GM18907 (cell line): ENCODE data around the gene MTCL1.

Source experiments
- ATAC-seq: cut with Tn5 transposase; IDR thresholded peaks from one replicate; pipeline ENCODE4 v1.9.1; 2021; ENCODE audit warnings: mild to moderate bottlenecking, moderate library complexity; ENCODE audit not compliant: unreplicated experiment

Gene MTCL1

DNA sequence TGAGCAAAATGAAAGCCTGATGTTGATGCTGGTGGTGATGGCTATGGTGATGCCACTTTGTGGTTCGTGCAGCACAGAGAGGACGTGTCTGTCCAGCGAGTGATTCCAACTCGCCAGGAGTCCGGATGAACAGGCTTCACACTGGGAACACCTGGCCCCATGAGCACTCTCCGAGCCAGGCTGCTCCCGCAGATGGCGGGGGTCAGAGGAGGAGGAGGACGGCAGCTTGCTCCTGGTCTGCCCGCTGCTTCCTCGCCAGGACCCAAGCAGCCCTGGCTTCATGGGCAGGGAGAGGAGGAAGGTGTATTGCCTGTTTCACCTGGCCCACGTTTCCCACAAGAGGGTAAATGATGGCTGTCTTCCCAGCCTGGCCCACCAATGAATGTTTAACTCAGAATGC, 121.6 kb downstream of the MTCL1 start:
- ATAC-seq: no peak

DNA sequence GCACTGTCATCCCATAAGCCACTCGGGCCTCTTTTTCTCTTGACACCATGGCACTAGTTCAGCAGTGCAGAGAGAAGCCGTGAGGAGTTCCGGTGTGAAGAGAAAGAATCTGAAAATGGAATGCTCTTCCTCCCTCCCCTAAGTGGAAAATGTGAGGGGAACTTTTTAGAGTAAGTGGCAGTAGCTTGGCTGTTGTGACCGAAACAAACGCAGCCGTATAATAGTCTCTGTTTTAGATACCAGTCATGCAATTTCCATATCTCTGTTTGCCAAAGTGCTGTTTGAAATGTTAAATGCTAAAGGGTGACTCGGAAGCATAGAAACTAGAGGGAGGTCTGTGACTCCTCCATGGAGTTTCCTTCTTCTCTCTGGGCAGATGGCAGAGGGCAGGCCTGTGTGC, 122.9 kb downstream of the MTCL1 start:
- no peak for ATAC-seq

DNA sequence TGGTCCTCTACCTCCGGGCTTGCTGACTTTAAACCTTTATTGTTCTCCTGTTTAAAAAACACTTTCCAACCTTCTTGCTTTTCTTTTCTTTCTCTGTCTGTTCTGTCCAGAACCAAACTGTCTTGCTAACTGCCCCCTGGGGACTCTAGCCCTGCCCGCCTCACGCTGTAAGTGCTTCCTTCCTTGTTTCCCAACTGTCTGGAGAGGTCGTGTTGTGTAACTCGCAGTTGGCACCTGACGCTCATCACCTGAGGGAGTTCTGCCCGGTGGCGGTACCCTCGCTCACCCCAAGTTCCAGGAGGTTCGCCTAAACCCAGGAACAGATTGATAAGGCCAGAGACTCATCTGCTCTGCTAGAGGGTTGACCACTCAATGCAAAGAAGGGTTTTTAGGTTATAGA, 123.4 kb downstream of the MTCL1 start:
- ATAC-seq: no peak

DNA sequence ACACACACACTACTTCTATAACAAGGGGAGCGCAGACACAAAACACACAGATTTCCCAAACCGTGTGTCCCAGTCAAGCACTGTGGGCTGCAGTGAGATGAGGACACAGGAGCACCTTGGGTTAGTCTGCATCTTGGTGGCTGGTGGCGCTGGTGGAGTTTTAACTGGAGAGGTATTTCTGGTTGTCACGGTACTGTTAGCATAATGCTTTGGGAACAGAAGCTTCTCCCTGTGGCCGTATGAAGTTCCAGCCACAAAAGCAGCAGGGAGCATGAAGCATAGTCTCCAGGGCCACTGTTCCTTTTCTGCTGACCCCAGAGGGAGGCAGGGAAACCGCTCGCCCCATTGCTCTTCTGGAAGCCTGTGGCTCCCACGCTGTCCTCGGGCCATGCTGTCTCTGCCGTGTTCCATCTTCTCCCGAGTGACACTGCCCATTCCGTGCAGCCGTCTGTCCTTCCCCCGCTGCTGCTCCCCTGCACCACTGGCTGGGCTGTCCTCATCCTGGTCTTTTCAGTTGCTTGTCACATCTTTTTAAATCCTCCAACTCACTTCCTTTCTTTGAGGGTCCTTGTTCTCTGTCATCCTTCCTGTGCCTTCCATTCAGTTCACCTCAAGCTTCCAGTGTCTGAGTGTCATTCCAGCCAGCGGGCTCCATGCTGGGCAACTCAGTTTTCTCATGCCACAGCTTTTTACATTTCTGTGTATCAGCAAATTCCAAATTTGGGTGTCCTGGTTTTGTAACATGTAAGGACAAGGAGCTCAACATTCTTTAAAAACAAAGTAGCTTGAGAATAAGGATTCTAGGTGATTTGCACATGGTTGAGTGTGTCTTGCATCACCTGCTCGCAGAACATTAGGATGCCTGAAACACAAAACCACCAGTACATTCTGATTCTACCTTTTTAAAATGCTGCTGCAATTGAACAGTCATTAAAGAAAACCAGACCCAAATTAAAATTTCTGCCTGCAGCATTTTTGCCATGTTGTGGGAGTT, 125.0 kb downstream of the MTCL1 start:
- no peak for ATAC-seq

DNA sequence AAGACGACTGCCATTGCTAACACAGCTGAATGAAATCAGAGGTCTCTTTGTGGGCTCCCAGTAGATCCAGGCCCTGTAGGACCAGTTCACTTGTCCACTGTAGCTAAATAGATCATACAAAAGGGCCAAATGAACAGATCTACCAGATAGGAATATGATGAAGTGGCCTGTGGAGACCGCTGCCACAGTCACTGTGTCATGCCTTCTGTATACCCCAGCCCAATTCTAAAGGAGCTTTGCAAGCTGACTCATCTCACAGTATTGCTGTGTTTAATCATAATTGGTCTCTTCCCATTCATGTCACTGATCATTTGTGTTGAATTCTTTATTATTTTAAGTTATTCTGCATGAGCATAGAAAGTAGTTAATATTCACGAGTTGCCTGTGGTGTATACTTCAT, 125.8 kb downstream of the MTCL1 start:
- no peak for ATAC-seq

DNA sequence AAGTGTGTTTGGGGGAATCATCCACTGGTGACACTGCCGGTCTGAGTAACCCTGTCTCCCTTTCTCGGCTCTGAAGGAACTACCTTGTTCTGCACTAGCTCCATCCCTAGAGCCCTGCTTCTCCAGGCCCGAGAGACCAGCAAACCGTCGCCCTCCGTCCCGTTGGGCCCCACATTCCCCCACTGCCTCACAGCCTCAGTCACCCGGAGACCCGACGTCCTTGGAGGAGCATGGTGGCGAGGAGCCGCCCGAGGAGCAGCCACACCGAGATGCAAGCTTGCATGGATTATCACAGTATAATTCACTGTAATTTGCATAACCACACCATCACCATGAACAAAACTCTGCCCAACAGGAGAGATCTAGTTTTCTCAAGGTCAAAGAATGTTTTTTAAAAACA, 126.2 kb downstream of the MTCL1 start:
- ATAC-seq: no peak

DNA sequence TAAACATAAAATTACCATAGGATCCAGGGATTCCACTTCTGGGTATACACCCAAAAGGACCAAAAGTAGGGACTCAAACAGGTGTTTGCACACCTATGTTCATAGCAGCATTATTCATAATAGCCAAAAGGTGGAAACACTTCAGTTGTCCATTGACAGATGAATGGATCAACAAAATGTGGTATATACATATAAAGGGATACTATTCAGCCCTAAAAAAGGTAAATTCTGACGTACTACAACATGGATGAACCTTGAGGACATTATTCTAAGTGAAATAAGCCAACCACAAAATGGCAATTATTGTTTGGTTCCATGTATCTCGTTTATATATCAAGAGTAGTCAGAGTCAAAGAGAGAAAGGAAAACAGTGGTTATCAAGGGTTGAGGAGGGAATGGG, 128.1 kb downstream of the MTCL1 start:
- no peak for ATAC-seq

DNA sequence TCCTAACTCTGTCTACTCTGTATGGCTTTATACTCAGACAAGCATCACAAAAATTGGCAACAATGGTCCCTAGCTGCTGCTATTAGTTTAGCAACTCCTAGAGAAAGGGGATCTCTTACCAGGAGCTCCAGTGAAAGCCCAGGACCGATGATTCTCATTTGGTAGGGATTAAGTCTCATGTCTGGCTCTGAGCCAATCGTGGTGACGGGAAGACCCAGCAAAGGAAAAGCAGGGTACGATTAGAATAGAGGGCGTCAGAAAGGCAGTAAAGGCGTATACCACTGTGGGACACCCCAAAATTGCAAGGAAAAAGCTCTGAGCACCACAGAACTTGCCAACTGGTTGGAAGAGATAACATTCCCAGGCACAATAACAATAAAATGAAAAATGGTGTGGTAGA, 129.5 kb downstream of the MTCL1 start:
- no peak for ATAC-seq

DNA sequence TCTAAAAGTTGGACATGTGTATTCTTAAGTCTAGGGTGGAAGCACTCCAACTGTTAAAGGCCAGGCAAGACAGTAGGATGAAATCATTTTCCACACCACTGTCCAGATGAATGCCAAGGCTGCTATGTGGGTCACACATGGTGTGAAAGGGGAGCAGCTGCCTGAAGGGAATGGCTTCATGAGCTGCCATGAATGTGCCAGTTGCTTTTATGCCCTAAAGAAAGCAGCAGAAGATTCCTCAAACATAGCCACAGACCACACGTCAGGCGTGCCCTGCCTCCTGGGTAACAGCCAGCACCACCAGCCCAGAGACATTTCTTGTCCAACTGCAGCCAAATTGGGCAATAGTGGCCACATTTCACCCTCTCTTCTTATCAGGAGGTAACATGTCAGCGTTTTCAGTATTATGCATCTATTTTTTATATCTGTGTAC, 130.2 kb downstream of the MTCL1 start:
- no peak for ATAC-seq

DNA sequence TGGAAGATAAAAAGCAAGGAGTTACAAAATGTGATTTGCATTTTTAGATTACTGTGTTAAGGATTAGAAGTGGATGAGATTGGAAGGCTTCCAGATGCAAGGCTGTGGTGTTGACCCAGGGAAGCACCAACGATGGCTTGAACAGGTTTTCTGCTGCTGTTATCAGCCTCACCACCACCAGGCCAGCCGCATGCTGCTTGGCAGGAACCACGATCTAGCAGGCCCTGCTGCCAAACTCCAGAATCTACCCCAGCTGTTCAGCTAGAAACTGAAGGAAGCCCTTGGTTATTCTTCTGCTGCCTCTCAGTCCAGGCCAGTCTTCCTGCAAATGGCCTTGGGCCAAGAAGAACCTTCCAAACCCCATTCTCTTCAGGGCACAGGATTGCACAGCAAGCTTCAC, 133.9 kb downstream of the MTCL1 start:
- no peak for ATAC-seq

DNA sequence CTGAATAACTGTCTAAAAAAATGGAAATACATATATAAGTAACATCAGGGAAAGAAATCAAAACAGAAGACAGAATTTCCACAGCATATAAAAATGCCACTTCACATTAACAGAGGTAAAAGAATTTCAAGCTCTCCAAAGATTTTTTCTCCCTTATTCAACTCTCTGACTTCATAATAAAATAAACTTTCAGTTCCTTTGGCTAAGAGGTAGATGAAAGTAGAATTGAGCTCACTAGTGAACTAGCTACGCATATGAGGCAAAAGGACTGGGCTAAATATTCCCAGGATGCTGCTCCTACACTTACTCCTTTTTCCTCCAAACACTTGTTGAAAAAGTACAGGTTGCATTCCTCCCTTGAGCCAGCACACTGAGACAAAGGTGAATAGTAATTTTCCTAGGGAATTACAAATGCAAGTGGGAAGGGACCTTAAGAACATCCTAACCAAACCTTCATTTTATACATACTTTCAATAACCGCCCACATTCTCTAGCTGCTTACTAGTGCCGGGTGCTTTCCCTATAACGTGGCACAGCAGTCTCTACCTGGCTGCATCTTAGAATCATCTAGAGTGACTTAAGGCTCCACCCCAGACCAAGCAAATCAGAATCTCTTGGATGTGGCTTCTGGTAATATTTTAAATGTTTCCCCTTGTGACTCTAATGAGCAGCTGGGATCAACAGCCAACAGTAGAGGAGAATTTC, 136.6 kb downstream of the MTCL1 start:
- ATAC-seq: no peak

DNA sequence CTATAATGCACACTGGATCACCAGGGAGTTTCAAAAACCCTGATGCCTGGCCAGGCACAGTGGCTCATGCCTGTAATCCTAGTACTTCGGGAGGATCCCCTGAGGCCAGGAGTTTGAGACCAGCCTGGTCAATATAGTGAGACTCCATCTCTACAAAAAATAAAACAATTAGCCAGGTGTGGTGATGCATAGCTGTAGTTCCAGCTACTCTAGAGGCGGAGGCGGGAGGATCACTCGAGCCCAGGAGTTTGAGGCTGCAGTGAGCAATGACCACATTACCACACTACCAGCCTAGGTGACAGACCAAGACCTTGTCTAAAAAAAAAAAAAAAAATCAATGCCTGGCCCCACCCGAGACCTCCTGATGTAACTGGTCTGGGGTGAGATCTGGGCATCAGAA, 137.2 kb downstream of the MTCL1 start:
- no peak for ATAC-seq

DNA sequence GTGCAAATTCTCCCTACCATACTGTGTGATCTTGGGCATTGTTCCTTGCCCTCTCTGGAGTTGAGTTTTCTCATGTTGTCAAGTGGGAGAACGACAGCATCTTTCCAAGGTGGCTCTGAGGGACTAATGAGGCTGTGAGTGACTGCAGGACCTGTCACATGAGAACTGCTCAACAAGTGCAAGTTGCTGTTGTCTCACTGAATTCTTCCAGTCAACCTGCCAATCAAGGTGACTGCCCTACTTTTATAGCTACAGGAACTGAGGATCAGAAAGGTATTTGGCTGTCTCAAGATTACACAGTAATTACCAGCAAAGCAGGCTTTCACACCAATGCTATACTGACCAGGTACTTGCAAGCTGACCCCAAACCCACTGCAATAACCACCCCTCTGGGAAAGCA, 137.6 kb downstream of the MTCL1 start:
- ATAC-seq: no peak

DNA sequence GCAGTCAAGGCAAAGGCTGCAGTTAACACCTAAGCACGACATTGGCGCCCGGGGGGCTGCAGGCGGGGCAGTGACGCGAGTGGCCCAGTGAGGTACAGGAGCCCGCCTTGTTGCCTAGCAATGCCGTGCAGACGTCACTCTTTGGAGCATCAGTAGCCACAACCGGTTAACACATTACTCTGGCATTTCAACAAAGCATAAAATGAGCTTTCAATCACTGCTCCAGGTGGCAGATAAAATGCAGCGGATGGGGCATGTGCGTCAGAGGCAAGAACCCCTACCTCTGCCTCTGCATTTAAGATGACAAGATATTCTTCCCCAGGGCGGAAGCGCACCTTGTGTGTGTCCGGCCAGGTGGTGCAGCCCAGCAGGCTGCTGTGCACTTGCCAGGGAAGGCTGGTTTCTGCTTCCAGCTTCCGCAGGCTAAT, 139.4 kb downstream of the MTCL1 start:
- ATAC-seq: no peak

DNA sequence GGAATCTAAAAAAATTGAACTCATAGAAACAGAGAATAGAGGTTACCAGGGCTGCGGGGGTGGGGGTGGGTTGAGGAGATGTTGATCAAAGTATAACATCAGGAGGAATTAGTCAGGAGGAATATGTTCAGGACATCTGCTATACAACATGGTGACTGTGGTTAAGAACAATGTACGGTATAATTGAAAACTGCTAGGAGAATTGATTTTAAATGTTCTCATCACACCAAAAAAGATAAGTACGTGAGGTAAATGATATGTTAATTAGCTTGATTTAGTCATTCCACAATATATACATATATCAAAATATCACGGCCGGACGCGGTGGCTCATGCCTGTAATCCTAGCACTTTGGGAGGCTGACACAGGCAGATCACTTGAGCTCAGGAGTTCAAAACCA, 140.2 kb downstream of the MTCL1 start:
- ATAC-seq: no peak

DNA sequence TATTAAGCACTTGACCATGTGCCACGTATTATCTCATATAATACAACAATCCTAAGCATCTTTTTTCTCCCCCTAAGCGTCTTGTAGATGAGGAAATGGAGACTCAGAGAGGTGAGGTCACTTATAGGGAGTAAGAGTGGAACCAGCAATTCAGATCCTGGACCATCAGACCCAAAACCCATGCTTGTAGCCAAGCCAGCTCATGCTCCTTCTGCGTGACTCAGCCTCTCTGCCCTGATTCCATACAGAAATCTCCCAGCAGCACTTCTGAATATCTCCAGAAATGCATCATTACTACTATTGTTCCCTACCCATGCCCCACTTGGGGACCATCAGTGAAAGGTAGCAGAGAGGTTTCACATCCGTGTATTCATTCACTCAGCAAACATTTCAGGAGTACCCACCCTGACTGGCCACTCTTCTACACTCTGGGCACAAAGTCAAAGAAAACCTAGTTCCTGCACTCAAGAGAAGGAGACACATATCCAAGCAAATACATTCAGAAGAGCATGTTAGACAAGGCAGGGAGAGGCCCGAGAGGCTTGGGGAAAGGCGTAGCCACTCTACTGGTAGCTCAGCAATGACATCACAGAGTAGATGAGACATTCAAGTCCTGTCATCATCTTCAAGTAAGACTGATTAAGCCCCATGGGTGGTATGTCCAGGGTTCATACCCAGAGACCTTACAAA, 141.9 kb downstream of the MTCL1 start:
- ATAC-seq: no peak

DNA sequence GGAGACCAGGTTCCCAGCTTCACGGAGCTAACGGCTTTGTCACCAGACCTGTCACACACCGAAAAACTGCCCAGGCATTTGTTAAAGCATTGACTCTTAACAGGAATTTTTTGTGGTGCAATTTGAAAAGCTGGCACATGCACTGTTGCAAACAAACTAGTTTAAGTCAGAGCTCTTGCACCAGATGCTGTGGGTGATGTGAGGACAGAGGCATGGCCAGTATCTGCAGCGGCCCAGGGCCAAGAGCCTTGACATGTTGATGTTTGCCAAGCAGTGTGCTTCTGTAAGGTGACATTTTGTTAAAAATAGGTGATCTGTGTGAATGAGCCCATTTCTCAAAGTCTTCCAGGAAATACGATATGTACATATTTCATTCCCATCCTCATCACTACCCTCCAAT, 142.5 kb downstream of the MTCL1 start:
- ATAC-seq: no peak

DNA sequence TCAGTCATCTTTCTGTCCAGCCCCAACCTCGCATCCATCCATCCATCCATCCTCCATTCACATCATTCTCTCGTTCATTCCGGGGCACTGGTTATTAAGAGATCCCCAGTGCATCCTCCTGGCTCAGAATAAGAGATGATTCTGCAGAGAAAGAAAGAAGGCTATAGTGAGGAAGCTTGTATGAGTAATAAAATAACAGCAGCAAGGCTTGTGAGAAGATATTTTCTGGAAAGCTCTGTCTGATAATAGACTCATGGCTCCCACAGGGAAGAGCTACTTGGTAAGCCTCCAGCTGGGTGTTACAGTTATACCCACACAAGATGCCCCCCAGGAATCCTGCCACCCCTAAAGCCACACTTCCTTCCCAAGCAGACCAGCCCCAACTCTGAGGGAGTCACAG, 143.2 kb downstream of the MTCL1 start:
- no peak for ATAC-seq

DNA sequence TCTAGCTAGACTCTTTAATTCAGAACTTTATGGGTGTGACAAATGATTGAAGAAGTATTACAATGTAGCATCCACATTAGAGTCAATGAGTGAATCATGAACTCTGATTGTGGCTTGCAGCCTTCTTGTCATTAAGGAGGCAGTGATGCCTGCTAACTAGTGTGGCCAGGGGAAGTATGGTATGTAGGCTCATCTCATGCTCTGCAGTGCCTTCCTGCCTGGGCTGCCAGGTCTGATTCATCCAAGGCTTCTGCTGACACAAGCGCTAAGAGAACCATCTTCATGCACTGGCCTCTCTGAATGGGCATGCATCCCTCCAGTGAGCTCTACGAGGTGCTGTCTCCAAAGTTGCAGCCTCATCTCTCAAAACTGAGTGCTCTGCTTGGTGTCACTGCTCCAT, 144.3 kb downstream of the MTCL1 start:
- no peak for ATAC-seq

DNA sequence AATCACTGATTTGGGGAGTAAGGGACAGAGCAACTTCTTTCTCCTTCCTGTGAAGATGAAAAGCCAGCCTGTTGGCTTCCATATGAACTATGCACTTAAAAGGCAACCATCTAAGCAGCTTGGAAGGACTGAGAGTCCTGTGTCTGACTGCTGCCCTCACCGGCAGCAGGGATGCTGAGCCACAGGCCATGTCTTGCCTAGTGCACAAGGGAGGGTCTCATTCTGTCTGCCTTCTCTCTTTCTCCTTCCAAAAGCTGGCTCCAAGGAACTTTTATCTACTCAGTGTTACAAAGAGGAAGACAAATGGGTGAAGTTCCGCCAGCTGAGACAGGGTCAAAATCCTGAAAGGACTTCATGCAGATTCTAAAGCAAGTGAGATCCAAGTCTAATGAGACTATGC, 146.3 kb downstream of the MTCL1 start:
- no peak for ATAC-seq

DNA sequence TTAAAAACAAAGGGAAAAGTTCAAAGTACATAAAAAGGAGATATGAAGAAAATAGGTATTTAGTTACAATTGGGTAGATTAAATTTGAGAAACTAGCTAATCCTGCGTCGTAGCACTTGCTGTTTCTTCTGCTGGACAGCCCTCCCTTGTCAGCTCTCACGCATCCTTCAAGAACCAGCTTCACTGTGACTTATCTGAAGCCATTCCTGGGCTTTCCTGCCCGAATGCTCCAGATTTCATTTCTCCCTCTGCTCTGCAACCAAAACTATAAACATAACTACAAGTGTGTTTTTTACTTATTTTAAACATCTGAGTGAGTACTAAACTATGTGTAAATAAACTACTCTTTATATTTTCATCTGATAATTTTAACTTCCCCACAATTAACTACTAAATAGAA, 149.2 kb downstream of the MTCL1 start:
- ATAC-seq: no peak

DNA sequence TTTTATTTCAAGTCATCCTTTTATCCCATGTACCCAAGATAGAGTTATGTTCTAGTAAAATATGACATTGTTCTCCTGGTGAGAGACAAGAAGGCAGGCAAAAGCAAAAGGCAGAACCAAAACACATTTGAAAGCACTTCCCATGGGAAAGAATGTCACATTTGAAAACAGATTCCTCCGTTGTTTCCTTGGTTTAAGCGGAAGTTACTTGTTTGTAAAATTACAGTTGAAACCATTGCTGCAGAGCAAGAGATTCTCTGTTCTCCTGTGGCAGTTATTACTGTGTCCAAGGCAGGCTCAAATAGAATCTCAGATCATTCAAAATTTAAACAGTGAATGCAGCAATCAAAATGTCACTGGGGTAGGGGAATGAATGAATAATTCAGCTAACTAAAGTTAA, 149.6 kb downstream of the MTCL1 start:
- ATAC-seq: no peak
